C4-2B (cell line): Measurements from ENCODE around the gene PDS5A.

Experiments
- ZFX ChIP-seq: fragments of 450-650 bp; IDR thresholded peaks from 2 replicates; pipeline ENCODE4 v1.6.1; 2017
- TF ChIP-seq, protein P1 (sequence below): fragments of 450-650 bp; conservative IDR thresholded peaks from 2 replicates; pipeline ENCODE4 v1.5.1; 2017; ENCODE audit warnings: mild to moderate bottlenecking

DNA sequence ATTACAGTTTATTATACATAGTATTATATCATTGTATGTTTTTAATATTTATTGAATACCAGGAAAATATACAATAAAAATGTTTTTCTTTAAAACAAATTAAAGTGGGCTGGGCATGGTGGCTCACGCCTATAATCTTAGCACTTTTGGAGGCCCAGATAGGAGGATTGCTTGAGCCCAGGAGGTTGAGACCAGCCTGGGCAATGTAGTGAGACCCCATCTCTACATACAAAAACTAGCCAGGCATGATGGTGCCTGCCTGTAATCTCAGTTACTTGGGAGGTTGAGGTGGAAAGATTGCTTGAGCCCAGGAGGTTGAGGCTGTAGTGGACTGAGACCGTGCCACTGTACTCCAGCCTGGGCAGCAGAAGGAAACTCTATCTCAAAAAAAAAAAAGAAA is 38.3 kb upstream of the PDS5A start:
- TF ChIP-seq, protein P1, sequence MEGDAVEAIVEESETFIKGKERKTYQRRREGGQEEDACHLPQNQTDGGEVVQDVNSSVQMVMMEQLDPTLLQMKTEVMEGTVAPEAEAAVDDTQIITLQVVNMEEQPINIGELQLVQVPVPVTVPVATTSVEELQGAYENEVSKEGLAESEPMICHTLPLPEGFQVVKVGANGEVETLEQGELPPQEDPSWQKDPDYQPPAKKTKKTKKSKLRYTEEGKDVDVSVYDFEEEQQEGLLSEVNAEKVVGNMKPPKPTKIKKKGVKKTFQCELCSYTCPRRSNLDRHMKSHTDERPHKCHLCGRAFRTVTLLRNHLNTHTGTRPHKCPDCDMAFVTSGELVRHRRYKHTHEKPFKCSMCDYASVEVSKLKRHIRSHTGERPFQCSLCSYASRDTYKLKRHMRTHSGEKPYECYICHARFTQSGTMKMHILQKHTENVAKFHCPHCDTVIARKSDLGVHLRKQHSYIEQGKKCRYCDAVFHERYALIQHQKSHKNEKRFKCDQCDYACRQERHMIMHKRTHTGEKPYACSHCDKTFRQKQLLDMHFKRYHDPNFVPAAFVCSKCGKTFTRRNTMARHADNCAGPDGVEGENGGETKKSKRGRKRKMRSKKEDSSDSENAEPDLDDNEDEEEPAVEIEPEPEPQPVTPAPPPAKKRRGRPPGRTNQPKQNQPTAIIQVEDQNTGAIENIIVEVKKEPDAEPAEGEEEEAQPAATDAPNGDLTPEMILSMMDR, result no peak
- no peak for TF ChIP-seq ZFX
